ENCODE data around the gene SMIM38.
"Not testable (repeated sequence)": the region's sequence is repeated elsewhere in the genome, so short reads cannot be mapped to it uniquely, and the experiment has no call there.

SMIM38 gene

GRCh38 chr11:69141742-69142141 is 14.0 kb upstream of the SMIM38 start:
- no peak for DNase-seq

- no peak for DNase-seq
Measured at GRCh38 chr11:69142895-69143294, 12.8 kb upstream of the SMIM38 start.

- no peak for DNase-seq
Measured at GRCh38 chr11:69144316-69145049, 11.3 kb upstream of the SMIM38 start.

GRCh38 chr11:69145050-69145380 is 10.7 kb upstream of the SMIM38 start:
- DNase-seq: no peak

- DNase-seq: no peak
Measured at GRCh38 chr11:69148377-69148762, 7.4 kb upstream of the SMIM38 start.

GRCh38 chr11:69148806-69149205 is 6.9 kb upstream of the SMIM38 start:
- no peak for DNase-seq

- DNase-seq: not testable (repeated sequence)
Measured at GRCh38 chr11:69149338-69150045, 6.2 kb upstream of the SMIM38 start.

- no peak for DNase-seq
Measured at GRCh38 chr11:69150175-69150574, 5.6 kb upstream of the SMIM38 start.

GRCh38 chr11:69151836-69152235 is 3.9 kb upstream of the SMIM38 start:
- no peak for DNase-seq

- no peak for DNase-seq
Measured at GRCh38 chr11:69152733-69153421, 2.9 kb upstream of the SMIM38 start.

GRCh38 chr11:69153661-69154060 is 2.1 kb upstream of the SMIM38 start:
- no peak for DNase-seq

GRCh38 chr11:69154211-69154913 is 1.4 kb upstream of the SMIM38 start:
- no peak for DNase-seq

GRCh38 chr11:69154938-69155301 is 815 bp upstream of the SMIM38 start:
- DNase-seq: no peak

GRCh38 chr11:69156235-69156639 is 502 bp downstream of the SMIM38 start:
- no peak for DNase-seq

- DNase-seq: no peak
Measured at GRCh38 chr11:69156673-69157155, 979 bp downstream of the SMIM38 start.

GRCh38 chr11:69157156-69157821 is 1.6 kb downstream of the SMIM38 start:
- DNase-seq: no peak

- no peak for DNase-seq
Measured at GRCh38 chr11:69157822-69158231, 2.1 kb downstream of the SMIM38 start.

- no peak for DNase-seq
Measured at GRCh38 chr11:69158301-69159149, 2.8 kb downstream of the SMIM38 start.

- DNase-seq: no peak
Measured at GRCh38 chr11:69159150-69159852, 3.6 kb downstream of the SMIM38 start.

GRCh38 chr11:69160296-69161116 is 4.8 kb downstream of the SMIM38 start:
- DNase-seq: no peak

Measured in CD4-positive, alpha-beta T cell treated with Interleukin-6 for 4 hours (primary cell).